HL-60/S4 treated with retinoic acid at 250 ng/mL for 4 days and 3 days (cell line): Measurements from ENCODE around the gene COL20A1.

Experiments used
- in situ Hi-C: fragments of 300-500 bp; cut with MboI; formaldehyde crosslinking; loops from 2 replicates; pipeline ENCODE4 v1.7.0; 2022; ENCODE audit warnings: low sequenced_read_pairs

The COL20A1 gene

GRCh38 chr20:63318391-63319163 lies 25.6 kb downstream of the COL20A1 start:
- in situ Hi-C loops, result no loop called here

GRCh38 chr20:63319164-63320040 lies 26.4 kb downstream of the COL20A1 start:
- in situ Hi-C loops, result no loop called here

GRCh38 chr20:63320041-63320511 lies 27.1 kb downstream of the COL20A1 start:
- in situ Hi-C loops, result no loop called here

GRCh38 chr20:63320616-63321147 lies 27.7 kb downstream of the COL20A1 start:
- in situ Hi-C loops, result no loop called here

GRCh38 chr20:63321148-63321831 lies 28.3 kb downstream of the COL20A1 start:
- in situ Hi-C loops, result no loop called here

GRCh38 chr20:63322146-63322932 lies 29.4 kb downstream of the COL20A1 start:
- in situ Hi-C loops, result no loop called here

- in situ Hi-C loops, result no loop called here
Observed at GRCh38 chr20:63322933-63323273, 29.9 kb downstream of the COL20A1 start.

GRCh38 chr20:63323357-63323981 lies 30.5 kb downstream of the COL20A1 start:
- in situ Hi-C loops, result no loop called here

- in situ Hi-C loops, result no loop called here
Observed at GRCh38 chr20:63325021-63325471, 32.1 kb downstream of the COL20A1 start.

GRCh38 chr20:63325554-63326313 lies 32.7 kb downstream of the COL20A1 start:
- in situ Hi-C loops, result no loop called here

- in situ Hi-C loops, result no loop called here
Observed at GRCh38 chr20:63326314-63327230, 33.6 kb downstream of the COL20A1 start.

- in situ Hi-C loops, result no loop called here
Observed at GRCh38 chr20:63327231-63327745, 34.3 kb downstream of the COL20A1 start.

GRCh38 chr20:63328026-63328700 lies 35.2 kb downstream of the COL20A1 start:
- in situ Hi-C loops, result no loop called here

- in situ Hi-C loops, result no loop called here
Observed at GRCh38 chr20:63328718-63329275, 35.8 kb downstream of the COL20A1 start.

- in situ Hi-C loops, result no loop called here
Observed at GRCh38 chr20:63329331-63330083, 36.5 kb downstream of the COL20A1 start.

- in situ Hi-C loops, result no loop called here
Observed at GRCh38 chr20:63330084-63330760, 37.2 kb downstream of the COL20A1 start.
